Measurements from ENCODE around the gene ANKIB1.

DNA sequence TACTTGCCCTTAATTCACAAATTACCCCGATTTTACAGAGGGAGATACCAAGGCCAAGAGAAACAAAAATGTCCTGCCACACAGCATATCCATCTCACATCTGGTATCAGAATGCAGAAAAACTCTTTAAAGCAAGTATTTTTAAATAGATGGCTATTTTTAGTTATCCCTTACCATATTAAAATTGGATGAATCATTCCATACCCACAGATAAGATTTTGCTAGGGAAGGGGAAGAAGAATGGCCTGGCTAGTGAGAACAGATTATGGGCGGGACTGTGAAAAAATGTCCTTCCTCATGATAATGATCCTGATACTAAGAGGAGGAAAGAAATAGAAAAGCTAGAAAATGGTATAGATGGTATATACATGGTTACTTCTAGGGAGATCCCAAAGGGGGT lies 121.0 kb downstream of the ANKIB1 start:
- TF ChIP-seq, protein P1, sequence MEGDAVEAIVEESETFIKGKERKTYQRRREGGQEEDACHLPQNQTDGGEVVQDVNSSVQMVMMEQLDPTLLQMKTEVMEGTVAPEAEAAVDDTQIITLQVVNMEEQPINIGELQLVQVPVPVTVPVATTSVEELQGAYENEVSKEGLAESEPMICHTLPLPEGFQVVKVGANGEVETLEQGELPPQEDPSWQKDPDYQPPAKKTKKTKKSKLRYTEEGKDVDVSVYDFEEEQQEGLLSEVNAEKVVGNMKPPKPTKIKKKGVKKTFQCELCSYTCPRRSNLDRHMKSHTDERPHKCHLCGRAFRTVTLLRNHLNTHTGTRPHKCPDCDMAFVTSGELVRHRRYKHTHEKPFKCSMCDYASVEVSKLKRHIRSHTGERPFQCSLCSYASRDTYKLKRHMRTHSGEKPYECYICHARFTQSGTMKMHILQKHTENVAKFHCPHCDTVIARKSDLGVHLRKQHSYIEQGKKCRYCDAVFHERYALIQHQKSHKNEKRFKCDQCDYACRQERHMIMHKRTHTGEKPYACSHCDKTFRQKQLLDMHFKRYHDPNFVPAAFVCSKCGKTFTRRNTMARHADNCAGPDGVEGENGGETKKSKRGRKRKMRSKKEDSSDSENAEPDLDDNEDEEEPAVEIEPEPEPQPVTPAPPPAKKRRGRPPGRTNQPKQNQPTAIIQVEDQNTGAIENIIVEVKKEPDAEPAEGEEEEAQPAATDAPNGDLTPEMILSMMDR (conservative IDR thresholded peaks at IDR 0.05; ENCODE audit: low read length), result no peak
- TF ChIP-seq EZH2phosphoT487 (IDR thresholded peaks at IDR 0.05; ENCODE audit: borderline replicate concordance), result no peak

Data from Loucy (cell line).